HUES48 (cell line): ENCODE measurements around the gene PPP1R26.

ENCODE experiments used
- H3K27ac ChIP-seq: one replicate; pipeline ENCODE4 v1.7.0; 2013; ENCODE audit warnings: low read depth, low read length, inconsistent platforms
- H3K27me3 ChIP-seq: 2 replicates; pipeline ENCODE4 v1.6.1; 2013; ENCODE audit warnings: mild to moderate bottlenecking, low read length; ENCODE audit not compliant: control insufficient read depth, insufficient read depth
- H3K36me3 ChIP-seq: 2 replicates; pipeline ENCODE4 v1.6.1; 2013; ENCODE audit warnings: low read length; ENCODE audit not compliant: control insufficient read depth, insufficient read depth
- H3K4me1 ChIP-seq: 2 replicates; pipeline ENCODE4 v1.6.1; 2013; ENCODE audit warnings: mild to moderate bottlenecking, low read length; ENCODE audit not compliant: control insufficient read depth, insufficient read depth
- H3K4me3 ChIP-seq: 2 replicates; pipeline ENCODE4 v1.5.1; 2013; ENCODE audit warnings: mild to moderate bottlenecking, low read depth, low read length
- H3K9ac ChIP-seq: 2 replicates; pipeline ENCODE4 v1.6.1; 2013; ENCODE audit warnings: mild to moderate bottlenecking, low read depth, low read length, moderate library complexity
- H3K9me3 ChIP-seq: 2 replicates; pipeline ENCODE4 v1.6.1; 2013; ENCODE audit warnings: low read length; ENCODE audit not compliant: control insufficient read depth, insufficient read depth

PPP1R26 gene

GRCh38 chr9:135501261-135502167 lies 21.9 kb downstream of the PPP1R26 start:
- H3K4me3 ChIP-seq = peak overlapping the region; percentile 92
- H3K36me3 ChIP-seq = peaks cover 39% of the 10 kb centered on the region
- peak overlapping the region; percentile 89 for H3K9ac ChIP-seq
- no peaks in the 10 kb centered on the region for H3K9me3 ChIP-seq
- no peaks in the 10 kb centered on the region for H3K27me3 ChIP-seq
- peaks cover 16% of the 10 kb centered on the region for H3K4me1 ChIP-seq
- peak overlapping the region; percentile 59 for H3K27ac ChIP-seq

DNA sequence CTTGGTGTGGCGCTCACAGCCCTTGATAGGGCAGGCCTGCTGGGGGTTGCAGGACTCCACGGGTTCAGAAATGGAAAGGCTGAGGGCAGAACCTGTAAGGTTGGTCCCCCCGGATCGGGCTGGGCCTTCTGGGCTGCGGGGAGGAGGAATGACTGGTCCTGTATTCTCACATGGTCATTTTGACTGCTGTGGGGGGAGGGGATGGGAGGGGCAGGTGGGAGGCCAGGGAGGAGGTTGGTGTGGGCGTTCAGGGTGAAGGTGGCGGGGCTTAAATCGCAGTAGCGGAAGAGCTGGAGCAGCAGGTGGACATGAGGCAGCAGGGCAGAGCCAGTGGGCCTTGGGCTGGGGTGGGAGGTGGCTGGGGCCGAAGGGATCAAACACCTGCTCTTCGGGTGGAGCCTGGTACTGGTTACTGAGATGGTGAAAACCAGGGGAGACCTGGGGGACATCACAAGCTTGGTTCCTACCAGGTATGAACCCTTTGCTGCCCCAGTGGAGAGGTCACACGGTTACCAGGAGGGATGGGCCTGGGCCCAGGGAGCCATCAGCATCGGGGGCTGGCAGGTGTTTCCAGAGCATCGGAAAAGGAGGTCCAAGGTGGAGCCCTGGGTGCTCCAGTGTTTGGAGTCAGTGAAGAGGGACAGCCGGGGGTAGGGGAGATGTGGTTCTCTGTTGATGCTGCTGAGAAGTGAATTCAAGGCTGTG lies 22.7 kb downstream of the PPP1R26 start:
- Histone ChIP-seq H3K4me3 (no peak overlapping the region), H3K9ac (no peak overlapping the region)

GRCh38 chr9:135502873-135503321 lies 23.3 kb downstream of the PPP1R26 start:
- H3K4me3 ChIP-seq = no peak overlapping the region
- peaks cover 16% of the 10 kb centered on the region for H3K4me1 ChIP-seq

More for the DNA sequence above, 22.7 kb downstream of the PPP1R26 start:
- no peaks in the 10 kb centered on the region for H3K27me3 ChIP-seq
- peaks cover 39% of the 10 kb centered on the region for H3K36me3 ChIP-seq
- no peak overlapping the region for H3K27ac ChIP-seq
- no peaks in the 10 kb centered on the region for H3K9me3 ChIP-seq
- H3K4me1 ChIP-seq = peaks cover 16% of the 10 kb centered on the region

GRCh38 chr9:135503371-135504261 lies 24.0 kb downstream of the PPP1R26 start:
- no peak overlapping the region for H3K27ac ChIP-seq
- H3K9me3 ChIP-seq = no peaks in the 10 kb centered on the region
- no peaks in the 10 kb centered on the region for H3K27me3 ChIP-seq
- H3K4me3 ChIP-seq = no peak overlapping the region
- no peak overlapping the region for H3K9ac ChIP-seq
- H3K36me3 ChIP-seq = peaks cover 39% of the 10 kb centered on the region
- H3K4me1 ChIP-seq = peaks cover 16% of the 10 kb centered on the region

More at GRCh38 chr9:135502873-135503321, 23.3 kb downstream of the PPP1R26 start:
- Histone ChIP-seq H3K27me3 (no peaks in the 10 kb centered on the region), H3K9me3 (no peaks in the 10 kb centered on the region), H3K27ac (no peak overlapping the region), H3K36me3 (peaks cover 39% of the 10 kb centered on the region), H3K9ac (no peak overlapping the region)

DNA sequence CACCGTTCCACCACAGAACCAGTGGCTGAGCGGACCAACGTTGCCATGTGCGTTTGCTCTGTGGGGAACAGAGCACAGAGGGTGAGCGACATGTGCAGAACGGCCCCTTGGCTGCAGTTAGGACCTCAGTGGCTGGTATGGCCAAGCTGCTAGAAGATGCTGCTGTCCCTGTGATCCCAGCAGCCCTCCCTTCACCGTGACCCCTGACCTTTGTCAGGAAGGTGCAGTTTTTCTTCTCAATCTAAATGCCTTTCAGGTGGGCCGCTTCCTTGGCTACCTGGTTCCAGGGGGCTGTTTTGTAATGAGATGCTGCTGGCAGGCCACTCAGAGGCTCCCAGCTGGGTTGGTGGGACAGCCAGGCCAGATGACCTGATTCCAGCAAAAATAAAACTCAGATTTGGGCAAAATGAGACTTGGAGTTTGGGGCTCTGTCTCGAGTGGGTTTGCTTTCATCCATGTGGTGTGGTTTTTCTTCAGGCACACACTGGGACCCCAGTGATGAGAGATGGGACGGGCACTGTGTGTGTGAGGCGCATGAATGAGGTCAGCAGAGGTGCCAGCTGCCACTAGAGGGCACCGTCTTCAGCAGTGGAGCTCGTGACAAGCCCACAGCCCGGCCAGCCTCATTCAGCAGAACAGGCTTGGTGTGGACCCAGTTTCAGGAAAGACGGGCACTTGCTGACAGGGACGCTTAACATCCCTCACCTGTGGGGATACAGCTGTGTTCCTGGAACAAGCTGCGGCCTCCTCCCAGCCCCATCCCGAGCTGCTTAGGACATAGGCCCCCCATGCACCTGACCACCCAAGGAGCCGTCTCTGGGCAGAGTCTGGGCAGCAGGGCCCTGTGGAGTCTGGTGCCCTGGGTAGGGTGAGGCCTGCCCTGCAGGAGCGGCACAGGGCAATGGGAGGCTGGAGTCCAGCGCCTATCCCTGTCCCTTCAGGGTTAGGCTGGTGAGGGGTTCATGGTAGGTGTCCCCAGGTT lies 25.0 kb downstream of the PPP1R26 start:
- H3K9ac ChIP-seq = no peak overlapping the region
- no peak overlapping the region for H3K27ac ChIP-seq
- H3K4me1 ChIP-seq = peaks cover 8% of the 10 kb centered on the region; the same call in 1 of the 2 replicates
- H3K27me3 ChIP-seq = no peaks in the 10 kb centered on the region
- no peak overlapping the region for H3K4me3 ChIP-seq
- H3K36me3 ChIP-seq = peaks cover 39% of the 10 kb centered on the region
- H3K9me3 ChIP-seq = no peaks in the 10 kb centered on the region

GRCh38 chr9:135505406-135506187 lies 26.0 kb downstream of the PPP1R26 start:
- no peaks in the 10 kb centered on the region for H3K27me3 ChIP-seq
- peaks cover 8% of the 10 kb centered on the region; the same call in 1 of the 2 replicates for H3K4me1 ChIP-seq
- no peaks in the 10 kb centered on the region for H3K9me3 ChIP-seq
- H3K27ac ChIP-seq = no peak overlapping the region
- peaks cover 39% of the 10 kb centered on the region for H3K36me3 ChIP-seq
- no peak overlapping the region for H3K9ac ChIP-seq
- no peak overlapping the region for H3K4me3 ChIP-seq

GRCh38 chr9:135506327-135507103 lies 26.9 kb downstream of the PPP1R26 start:
- Histone ChIP-seq H3K27me3 (no peaks in the 10 kb centered on the region), H3K9ac (no peak overlapping the region), H3K27ac (no peak overlapping the region)

GRCh38 chr9:135507104-135508035 lies 27.8 kb downstream of the PPP1R26 start:
- no peak overlapping the region for H3K4me3 ChIP-seq
- H3K36me3 ChIP-seq = peaks cover 31% of the 10 kb centered on the region
- H3K27ac ChIP-seq = no peak overlapping the region
- no peaks in the 10 kb centered on the region for H3K4me1 ChIP-seq
- H3K9ac ChIP-seq = no peak overlapping the region
- H3K27me3 ChIP-seq = no peaks in the 10 kb centered on the region
- H3K9me3 ChIP-seq = no peaks in the 10 kb centered on the region

More at GRCh38 chr9:135506327-135507103, 26.9 kb downstream of the PPP1R26 start:
- H3K9me3 ChIP-seq = no peaks in the 10 kb centered on the region
- peaks cover 6% of the 10 kb centered on the region; the same call in 1 of the 2 replicates for H3K4me1 ChIP-seq
- H3K4me3 ChIP-seq = no peak overlapping the region
- H3K36me3 ChIP-seq = peaks cover 39% of the 10 kb centered on the region
